CD4-positive, alpha-beta T cell treated with Interleukin-17A for 1 hour (primary cell): Measurements from ENCODE around the gene AKAP8L.

ENCODE experiments used
- DNase-seq: peaks from one replicate; pipeline ENCODE4 v3.0.0-alpha.2; 2020

The AKAP8L gene

GRCh38 chr19:15448778-15449619 lies 30.2 kb upstream of the AKAP8L start:
- DNase-seq = no peak

GRCh38 chr19:15448044-15448777 lies 29.4 kb upstream of the AKAP8L start:
- DNase-seq = no peak

GRCh38 chr19:15447057-15447456 lies 28.3 kb upstream of the AKAP8L start:
- no peak for DNase-seq

GRCh38 chr19:15445807-15446376 lies 27.1 kb upstream of the AKAP8L start:
- DNase-seq = no peak

GRCh38 chr19:15445227-15445605 lies 26.4 kb upstream of the AKAP8L start:
- no peak for DNase-seq

GRCh38 chr19:15444505-15445226 lies 25.9 kb upstream of the AKAP8L start:
- DNase-seq = no peak

- no peak for DNase-seq
Observed at GRCh38 chr19:15443838-15444237, 25.1 kb upstream of the AKAP8L start.

GRCh38 chr19:15443325-15443724 lies 24.5 kb upstream of the AKAP8L start:
- DNase-seq = no peak

- DNase-seq = no peak
Observed at GRCh38 chr19:15442142-15442920, 23.5 kb upstream of the AKAP8L start.

GRCh38 chr19:15441317-15441716 lies 22.5 kb upstream of the AKAP8L start:
- DNase-seq = no peak

- DNase-seq = no peak
Observed at GRCh38 chr19:15439821-15440641, 21.2 kb upstream of the AKAP8L start.

GRCh38 chr19:15439078-15439799 lies 20.5 kb upstream of the AKAP8L start:
- no peak for DNase-seq

GRCh38 chr19:15438577-15438976 lies 19.8 kb upstream of the AKAP8L start:
- no peak for DNase-seq

GRCh38 chr19:15438124-15438496 lies 19.3 kb upstream of the AKAP8L start:
- DNase-seq = no peak

- no peak for DNase-seq
Observed at GRCh38 chr19:15437355-15438123, 18.8 kb upstream of the AKAP8L start.

- DNase-seq = no peak
Observed at GRCh38 chr19:15436826-15437110, 18.0 kb upstream of the AKAP8L start.

GRCh38 chr19:15436012-15436825 lies 17.4 kb upstream of the AKAP8L start:
- no peak for DNase-seq

GRCh38 chr19:15433519-15434069 lies 14.8 kb upstream of the AKAP8L start:
- no peak for DNase-seq
